Esophagus squamous epithelium (tissue), 5 donors: ENCODE measurements around the gene PZP. TPM values are rescaled to one million over a fixed set of nuclear protein-coding genes. Genes with fewer than 3 reads are reported as not detected.

Experiments used
- DNase-seq: peaks from one replicate; lab custom pipeline; 2025; lab: John Stamatoyannopoulos, UW
- H3K27ac ChIP-seq, 4 donors: fragments of 200-600 bp; sonication (generic); one replicate each; pipeline ENCODE4 v1.5.1; 2016 to 2019; ENCODE audit warnings: mild to moderate bottlenecking in 1 of 4
- H3K27me3 ChIP-seq, 4 donors: fragments of 200-600 bp; sonication (generic); 1 replicate in 3 of 4; 2 replicates in 1 of 4; pipeline versions ENCODE4 v1.5.1 to v1.6.0; 2017 to 2021; ENCODE audit warnings: antibody characterized with exemption in 1 of 4
- H3K36me3 ChIP-seq, 3 donors: fragments of 200-600 bp; sonication (generic); one replicate each; pipeline ENCODE4 v1.5.1; 2016 to 2019
- H3K4me1 ChIP-seq, 3 donors: fragments of 200-600 bp; sonication (generic); one replicate each; pipeline ENCODE4 v1.5.1; 2017 to 2019
- H3K4me3 ChIP-seq, 4 donors: fragments of 200-600 bp; sonication (generic); 1 replicate in 3 of 4; 2 replicates in 1 of 4; pipeline ENCODE4 v1.5.1; 2016 to 2019; ENCODE audit warnings: mild to moderate bottlenecking in 2 of 4, moderate library complexity in 1 of 4
- H3K9me3 ChIP-seq, 3 donors: fragments of 200-600 bp; sonication (generic); one replicate each; pipeline ENCODE4 v1.5.1; 2016 to 2019
- CTCF ChIP-seq, 6 experiments: fragments of 450-650 bp in 4 of 6; fragments of 200-600 bp in 2 of 6; sonication (generic) in 2 of 6; IDR thresholded peaks; one replicate each; pipeline ENCODE4 v1.5.1; 2016 to 2019; ENCODE audit warnings: antibody characterized with exemption in 6 of 6, mild to moderate bottlenecking in 4 of 6, moderate library complexity in 4 of 6
- POLR2A ChIP-seq, 4 donors: fragments of 450-650 bp; IDR thresholded peaks; one replicate each; pipeline ENCODE4 v1.6.1; 2017; ENCODE audit warnings: antibody characterized with exemption in 4 of 4, mild to moderate bottlenecking in 4 of 4, moderate library complexity in 3 of 4
- WGBS, 2 donors: methylation state at CpG; one replicate each; pipeline ENCODE4 v1.1.5; 2018; 5-methylcytosine and 5-hydroxymethylcytosine counted together
- intact Hi-C: fragments of 100-400 bp; cut with DNase I; formaldehyde crosslinking; loops from one replicate; pipeline ENCODE4 v1.15.0; 2022
- total RNA-seq, 4 donors: library from RNA; depleted of rRNA; stranded (reverse); fragments of >200 nt; gene quantifications; one replicate each; pipeline ENCODE4 v1.1.0, GENCODE V29; 2016
- donor health status: DM: yes; HTN: yes; CAD: no.

The PZP gene
- total RNA-seq, 4 donors from 2014 or later: not detected

GRCh38 chr12:9252256-9252655 is 44.1 kb upstream of the PZP start:
- H3K36me3 ChIP-seq: no peaks in the 10 kb centered on the region
- H3K27ac ChIP-seq: no peak overlapping the region
- no peak for TF ChIP-seq CTCF (IDR thresholded peaks at IDR 0.05)
- no peak for TF ChIP-seq POLR2A (IDR thresholded peaks at IDR 0.05)
- no peaks in the 10 kb centered on the region for H3K27me3 ChIP-seq
- no peaks in the 10 kb centered on the region for H3K4me1 ChIP-seq
- no peak for DNase-seq
- intact Hi-C loops: no loop called here
- H3K4me3 ChIP-seq: no peak overlapping the region
- H3K9me3 ChIP-seq: no peaks in the 10 kb centered on the region

GRCh38 chr12:9248435-9248834 is 40.2 kb upstream of the PZP start:
- Histone ChIP-seq H3K27ac (no peak overlapping the region), H3K4me1 (peaks cover 5 to 18% (median 9%) of the 10 kb centered on the region in 3 donors), H3K36me3 (no peaks in the 10 kb centered on the region), H3K27me3 (no peaks in the 10 kb centered on the region), H3K9me3 (no peaks in the 10 kb centered on the region), H3K4me3 (no peak overlapping the region)
- WGBS, 2 donors: 63 to 79% methylated on average over 3 of the region's 3 CpGs
- DNase-seq: no peak
- TF ChIP-seq POLR2A (IDR thresholded peaks at IDR 0.05) (no peak), CTCF (IDR thresholded peaks at IDR 0.05) (no peak)
- intact Hi-C loops: no loop called here

GRCh38 chr12:9244894-9245293 is 36.7 kb upstream of the PZP start:
- intact Hi-C loops: no loop called here
- TF ChIP-seq CTCF (IDR thresholded peaks at IDR 0.05): no peak
- peak in 1 of 4 donors; percentile 19 for TF ChIP-seq POLR2A (IDR thresholded peaks at IDR 0.05)
- no peaks in the 10 kb centered on the region for H3K9me3 ChIP-seq
- H3K27ac ChIP-seq: peak overlapping the region; percentile 50 to 73 (median 66)
- 20 to 21% methylated on average over 6 of the region's 6 CpGs for WGBS, 2 donors
- H3K4me3 ChIP-seq: no peak overlapping the region
- H3K27me3 ChIP-seq: no peaks in the 10 kb centered on the region
- no peak for DNase-seq
- peaks cover 5 to 26% (median 9%) of the 10 kb centered on the region in 3 donors for H3K4me1 ChIP-seq
- H3K36me3 ChIP-seq: no peaks in the 10 kb centered on the region

DNA sequence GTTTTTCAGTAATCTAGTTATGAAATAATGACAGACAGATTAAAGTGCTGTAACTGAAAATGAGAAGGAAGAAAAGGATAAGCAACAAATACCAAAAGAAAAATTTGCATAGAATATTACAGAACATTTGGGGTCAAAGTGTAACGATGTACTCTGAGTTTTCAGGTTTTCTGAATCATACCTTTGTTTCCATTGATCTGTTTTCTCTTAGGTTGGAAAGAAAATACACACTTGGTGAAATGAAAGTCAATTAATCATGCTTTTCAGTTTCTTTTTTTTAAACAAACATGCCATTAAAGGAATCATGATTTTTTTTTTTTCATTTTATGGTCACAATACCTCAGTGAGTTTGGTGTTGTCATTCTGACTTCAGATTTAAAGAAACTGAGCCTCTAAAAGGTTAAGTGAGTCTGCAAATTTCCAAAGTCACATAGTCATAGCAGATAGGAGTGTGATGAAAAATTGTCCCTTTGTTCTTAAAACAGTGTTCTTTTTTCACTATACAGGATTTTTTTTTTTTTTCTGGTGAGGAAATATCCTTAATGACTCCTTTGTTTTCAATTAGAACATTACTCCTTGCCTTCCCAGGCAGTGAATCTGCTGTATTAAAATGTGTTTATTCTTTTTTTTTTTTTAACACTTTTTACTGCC is 35.9 kb upstream of the PZP start:
- no peak for TF ChIP-seq POLR2A (IDR thresholded peaks at IDR 0.05)
- no peak for TF ChIP-seq CTCF (IDR thresholded peaks at IDR 0.05)
- Histone ChIP-seq H3K27me3 (no peaks in the 10 kb centered on the region), H3K9me3 (no peaks in the 10 kb centered on the region), H3K4me1 (peaks cover 5 to 26% (median 9%) of the 10 kb centered on the region in 3 donors), H3K36me3 (no peaks in the 10 kb centered on the region), H3K27ac (peak overlapping the region in 3 of 4 donors; percentile 50 to 73 (median 61)), H3K4me3 (no peak overlapping the region)
- 24 to 33% methylated on average over 1 of the region's 1 CpG for WGBS, 2 donors
- no peak for DNase-seq
- intact Hi-C loops: no loop called here

DNA sequence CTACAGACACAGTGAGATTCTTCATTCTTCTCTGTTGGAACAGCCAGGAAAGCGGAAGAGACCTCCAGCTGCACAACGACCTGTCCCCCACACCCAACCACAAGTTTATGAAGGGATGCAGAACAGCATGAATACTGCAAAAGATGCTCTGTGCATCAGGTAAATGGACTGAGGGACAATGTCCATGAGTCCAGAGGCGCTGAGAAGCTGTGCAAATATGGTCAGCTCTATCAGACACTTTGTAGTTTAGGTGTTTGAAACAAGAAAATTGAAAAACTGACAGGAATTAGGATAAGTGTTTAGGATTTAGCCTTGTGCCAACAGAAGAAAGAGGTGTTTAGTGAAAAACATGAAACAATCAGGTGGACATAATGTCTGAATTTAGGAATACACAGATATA is 33.1 kb upstream of the PZP start:
- Histone ChIP-seq H3K27me3 (no peaks in the 10 kb centered on the region), H3K4me1 (peaks cover 5 to 31% (median 9%) of the 10 kb centered on the region in 3 donors), H3K36me3 (no peaks in the 10 kb centered on the region), H3K4me3 (no peak overlapping the region), H3K9me3 (no peaks in the 10 kb centered on the region), H3K27ac (peak overlapping the region in 2 of 4 donors; percentile 19 to 69)
- intact Hi-C loops: no loop called here
- TF ChIP-seq CTCF (IDR thresholded peaks at IDR 0.05): no peak
- TF ChIP-seq POLR2A (IDR thresholded peaks at IDR 0.05): no peak
- WGBS, 2 donors: 82 to 84% methylated on average over 3 of the region's 3 CpGs
- DNase-seq: no peak
